Duodenal mucosa (tissue), 2 donors: Measurements from ENCODE around the gene PHYKPL.

ENCODE experiments used
- H3K27ac ChIP-seq: one replicate; pipeline ENCODE4 v1.7.0; 2013; ENCODE audit warnings: low read depth, low read length
- H3K27me3 ChIP-seq, 2 donors: one replicate each; pipeline ENCODE4 v1.7.0; 2013; ENCODE audit warnings: low read length in 2 of 2, control low read depth in 1 of 2; ENCODE audit not compliant: insufficient read depth in 2 of 2, control insufficient read depth in 1 of 2
- H3K36me3 ChIP-seq, 2 donors: one replicate each; pipeline ENCODE4 v1.7.0; 2013; ENCODE audit warnings: low read length in 2 of 2, control low read depth in 1 of 2; ENCODE audit not compliant: insufficient read depth in 2 of 2, control insufficient read depth in 1 of 2
- H3K4me1 ChIP-seq, 2 donors: one replicate each; pipeline ENCODE4 v1.7.0; 2013; ENCODE audit warnings: low read length in 2 of 2, control low read depth in 1 of 2; ENCODE audit not compliant: insufficient read depth in 2 of 2, control insufficient read depth in 1 of 2
- H3K4me3 ChIP-seq, 2 donors: one replicate each; pipeline ENCODE4 v1.7.0; 2013; ENCODE audit warnings: low read length in 2 of 2, low read depth in 1 of 2
- H3K9ac ChIP-seq, 2 donors: one replicate each; pipeline ENCODE4 v1.7.0; 2013; ENCODE audit warnings: low read length in 2 of 2, low read depth in 1 of 2
- H3K9me3 ChIP-seq, 2 donors: one replicate each; pipeline ENCODE4 v1.7.0; 2013; ENCODE audit warnings: low read length in 2 of 2, control low read depth in 1 of 2; ENCODE audit not compliant: control insufficient read depth in 1 of 2

PHYKPL gene

GRCh38 chr5:178180141-178180863 lies 52.3 kb downstream of the PHYKPL start:
- H3K9ac ChIP-seq: no peak overlapping the region
- H3K27me3 ChIP-seq: no peaks in the 10 kb centered on the region
- no peak overlapping the region for H3K27ac ChIP-seq
- H3K4me3 ChIP-seq: no peak overlapping the region
- no peaks in the 10 kb centered on the region for H3K36me3 ChIP-seq
- H3K4me1 ChIP-seq: no peaks in the 10 kb centered on the region
- H3K9me3 ChIP-seq: no peaks in the 10 kb centered on the region

- Histone ChIP-seq H3K27me3 (no peaks in the 10 kb centered on the region), H3K9ac (no peak overlapping the region), H3K4me3 (no peak overlapping the region), H3K4me1 (no peaks in the 10 kb centered on the region), H3K27ac (no peak overlapping the region), H3K36me3 (no peaks in the 10 kb centered on the region), H3K9me3 (no peaks in the 10 kb centered on the region)
These were observed 55.0 kb downstream of the PHYKPL start for GRCh38 chr5:178177569-178177968.

DNA sequence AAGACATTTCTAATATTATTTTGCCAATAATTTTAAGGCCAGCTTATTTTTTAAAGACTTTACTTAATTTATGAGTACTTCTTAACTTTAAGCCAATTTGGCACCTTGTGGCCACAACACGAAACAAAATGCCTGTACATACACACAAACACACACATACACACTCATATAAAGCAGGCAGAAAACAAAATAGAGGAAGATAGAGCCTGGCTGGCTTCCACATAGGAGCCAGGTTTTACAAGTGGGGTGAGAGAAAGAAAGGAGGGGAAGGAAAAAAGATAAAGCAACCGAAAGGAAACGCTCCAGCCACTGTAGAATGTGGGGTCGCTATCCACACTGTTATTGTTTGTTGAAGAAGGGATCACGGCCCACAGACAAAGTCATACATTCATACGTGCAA lies 55.8 kb downstream of the PHYKPL start:
- H3K9me3 ChIP-seq: no peaks in the 10 kb centered on the region
- no peak overlapping the region for H3K27ac ChIP-seq
- no peaks in the 10 kb centered on the region for H3K4me1 ChIP-seq
- no peaks in the 10 kb centered on the region for H3K36me3 ChIP-seq
- H3K27me3 ChIP-seq: no peaks in the 10 kb centered on the region
- H3K9ac ChIP-seq: no peak overlapping the region
- no peak overlapping the region for H3K4me3 ChIP-seq

DNA sequence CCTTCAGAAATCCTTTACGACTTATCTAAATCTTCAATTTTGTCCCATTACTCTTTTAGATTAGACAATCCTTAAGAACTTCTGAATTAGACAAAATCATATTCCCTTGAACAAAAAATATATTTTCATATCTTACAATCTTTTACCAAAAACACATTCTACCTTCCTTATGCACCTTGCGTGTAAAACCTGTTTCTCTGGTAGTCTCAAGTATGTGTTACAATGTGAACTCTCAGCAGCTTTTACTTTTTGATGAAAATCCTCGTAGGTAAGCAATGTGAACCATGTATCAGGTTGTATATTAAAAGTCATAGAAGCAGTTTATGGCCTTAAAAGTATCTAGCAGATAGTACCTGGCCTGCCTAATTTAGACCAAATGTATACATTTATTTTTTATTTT lies 58.1 kb downstream of the PHYKPL start:
- Histone ChIP-seq H3K4me3 (no peak overlapping the region), H3K27me3 (no peaks in the 10 kb centered on the region), H3K27ac (no peak overlapping the region), H3K9me3 (no peaks in the 10 kb centered on the region), H3K4me1 (no peaks in the 10 kb centered on the region), H3K36me3 (no peaks in the 10 kb centered on the region), H3K9ac (no peak overlapping the region)

DNA sequence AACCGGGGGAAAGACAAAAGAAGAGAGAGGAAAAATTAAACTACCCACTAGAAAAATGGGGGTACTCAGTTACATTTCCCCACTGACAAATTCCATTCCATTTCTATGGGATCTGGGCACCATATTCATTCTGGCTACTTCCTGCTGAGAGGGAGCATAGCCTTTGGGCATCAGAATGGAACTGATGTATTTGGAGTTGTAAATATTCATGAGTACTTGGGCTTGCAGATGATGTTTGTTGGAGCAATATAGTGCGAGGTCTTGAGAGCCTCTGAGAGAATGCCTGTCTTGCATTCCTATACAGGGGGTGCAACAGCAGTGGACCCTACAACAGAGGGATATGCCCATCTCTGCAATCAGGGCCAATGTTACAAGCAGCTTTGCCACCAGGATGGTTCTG lies 62.1 kb downstream of the PHYKPL start:
- Histone ChIP-seq H3K36me3 (no peaks in the 10 kb centered on the region), H3K27ac (no peak overlapping the region), H3K4me3 (no peak overlapping the region), H3K27me3 (no peaks in the 10 kb centered on the region), H3K9me3 (no peaks in the 10 kb centered on the region), H3K9ac (no peak overlapping the region), H3K4me1 (no peaks in the 10 kb centered on the region)

- Histone ChIP-seq H3K4me3 (no peak overlapping the region), H3K27ac (no peak overlapping the region), H3K27me3 (peaks cover 5 to 6% of the 10 kb centered on the region in 2 donors), H3K36me3 (no peaks in the 10 kb centered on the region), H3K9me3 (no peaks in the 10 kb centered on the region), H3K4me1 (peaks cover 8% of the 10 kb centered on the region in 2 donors), H3K9ac (no peak overlapping the region)
These were observed 67.0 kb downstream of the PHYKPL start for GRCh38 chr5:178165581-178165980.

GRCh38 chr5:178163772-178164735 lies 68.5 kb downstream of the PHYKPL start:
- Histone ChIP-seq H3K4me3 (peak overlapping the region; percentile 34 to 44), H3K4me1 (peaks cover 8% of the 10 kb centered on the region in 2 donors), H3K36me3 (no peaks in the 10 kb centered on the region), H3K9ac (peak overlapping the region; percentile 32 to 38), H3K9me3 (no peaks in the 10 kb centered on the region), H3K27me3 (peaks cover 5 to 6% of the 10 kb centered on the region in 2 donors), H3K27ac (no peak overlapping the region)

- H3K27ac ChIP-seq: no peak overlapping the region
- no peaks in the 10 kb centered on the region for H3K36me3 ChIP-seq
These were observed 70.1 kb downstream of the PHYKPL start for GRCh38 chr5:178162481-178162880.

GRCh38 chr5:178160176-178160575 lies 72.4 kb downstream of the PHYKPL start:
- Histone ChIP-seq H3K27ac (no peak overlapping the region), H3K36me3 (no peaks in the 10 kb centered on the region), H3K27me3 (peaks cover 5 to 6% of the 10 kb centered on the region in 2 donors), H3K4me3 (no peak overlapping the region), H3K4me1 (peaks cover 8% of the 10 kb centered on the region in 2 donors), H3K9ac (no peak overlapping the region), H3K9me3 (no peaks in the 10 kb centered on the region)

More at GRCh38 chr5:178162481-178162880, 70.1 kb downstream of the PHYKPL start:
- Histone ChIP-seq H3K9me3 (no peaks in the 10 kb centered on the region), H3K9ac (no peak overlapping the region), H3K4me1 (peaks cover 8% of the 10 kb centered on the region in 2 donors), H3K27me3 (peaks cover 5 to 6% of the 10 kb centered on the region in 2 donors), H3K4me3 (no peak overlapping the region)
